Measurements from ENCODE around the gene B3GAT2.

B3GAT2 gene

DNA sequence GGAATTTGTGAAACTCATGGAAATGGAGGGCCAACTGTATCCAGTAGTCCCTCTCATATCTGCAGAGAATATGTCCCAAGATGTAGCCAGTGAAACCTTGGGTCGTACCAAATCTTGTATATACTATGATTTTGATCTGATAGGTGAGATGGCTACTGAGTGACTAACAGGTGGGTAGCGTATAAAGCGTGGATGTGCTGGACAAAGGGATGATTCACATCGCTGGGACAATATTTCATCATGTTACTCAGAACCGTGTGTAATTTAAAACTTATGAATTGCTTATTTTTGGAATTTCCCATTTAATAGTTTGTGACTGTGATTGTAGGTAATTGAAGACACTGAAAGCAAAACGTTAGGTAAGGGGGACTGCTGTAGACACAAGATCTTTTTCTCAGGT, 145.1 kb downstream of the B3GAT2 start:
- H3K27ac ChIP-seq (ENCODE audit: low read depth, low read length, severe bottlenecking), result no peak overlapping the region
- no peaks in the 10 kb centered on the region for H3K36me3 ChIP-seq (ENCODE audit: control insufficient read depth, insufficient read depth, low read length)
- no peak overlapping the region for H3K4me3 ChIP-seq (ENCODE audit: extremely low read depth, insufficient read depth, low read length, poor library complexity, severe bottlenecking)
- no peaks in the 10 kb centered on the region for H3K4me1 ChIP-seq (ENCODE audit: control insufficient read depth, insufficient read depth, low read length, poor library complexity, severe bottlenecking)
- 93 to 95% methylated on average over 4 to 6 of the region's 6 CpGs for whole genome bisulfite sequencing, 2 experiments (ENCODE audit: insufficient coverage in 2 of 2)
- H3K9me3 ChIP-seq (ENCODE audit: control insufficient read depth, low read length), result no peaks in the 10 kb centered on the region

Data from mesodermal cell (in vitro differentiated cells).